ENCODE results near the gene ENOX2. TPM values are rescaled to one million over a fixed set of nuclear protein-coding genes. Genes with fewer than 3 reads are reported as not detected.

Gene ENOX2
- total and polyA plus RNA-seq, 2 donors (not counting 1 experiment from before 2014, with no cell fraction given): 5.1 to 18.8 TPM

DNA sequence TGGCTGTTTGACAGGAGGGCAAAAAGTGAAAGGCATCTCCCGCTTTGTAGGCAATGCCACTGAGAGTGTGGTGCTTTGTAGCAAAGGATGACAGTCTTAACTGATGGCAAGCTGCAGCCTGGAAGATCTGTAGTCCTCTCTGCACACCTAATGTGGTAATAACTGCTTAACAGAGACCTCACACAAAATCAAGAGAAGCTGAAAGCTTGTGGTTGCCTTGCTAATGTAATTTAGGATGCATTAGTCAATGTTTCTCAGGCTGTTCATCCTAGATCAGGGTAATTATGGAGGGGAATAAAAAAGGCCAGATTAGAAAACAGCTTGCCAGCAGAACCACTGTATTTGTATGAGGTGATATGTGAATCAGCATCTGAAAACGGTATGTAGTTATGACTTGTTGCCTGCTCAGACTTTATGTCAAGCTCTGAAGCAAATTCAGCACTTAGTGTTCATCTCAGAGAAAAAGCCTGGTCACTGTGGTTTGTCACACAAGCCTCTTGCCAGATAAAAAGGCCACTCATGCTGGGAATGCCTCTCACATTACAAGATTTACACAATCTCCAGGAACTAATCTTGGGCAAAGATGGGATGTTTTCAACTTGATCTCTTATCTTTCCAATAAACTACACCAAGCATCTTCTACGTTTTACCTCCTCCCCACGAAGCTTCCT lies 130.8 kb downstream of the ENOX2 start:
- no peaks in the 10 kb centered on the region for H3K27me3 Mint-ChIP-seq
- Histone ChIP-seq H3K4me1 (ENCODE audit: control insufficient read depth in 2 of 2, insufficient read depth in 2 of 2, low read length in 2 of 2) (no peaks in the 10 kb centered on the region), H3K27ac (ENCODE audit: low read length in 2 of 2) (no peak overlapping the region), H3K9ac (ENCODE audit: low read length) (no peak overlapping the region), H3K4me2 (replicated peaks; ENCODE audit: low read depth, low read length, poor library complexity, severe bottlenecking) (no peak overlapping the region), H4K20me1 (ENCODE audit: control insufficient read depth, insufficient read depth, low read length, poor library complexity, severe bottlenecking) (no peaks in the 10 kb centered on the region), H3K79me2 (ENCODE audit: control insufficient read depth, insufficient read depth, low read length) (no peaks in the 10 kb centered on the region), H2AFZ (ENCODE audit: insufficient read depth, low read depth, low read length, poor library complexity, severe bottlenecking) (no peak overlapping the region), H3K27me3 (replicated peaks in 1 of 4; ENCODE audit: control extremely low read depth in 1 of 4, control insufficient read depth in 3 of 4, insufficient read depth in 4 of 4, low read length in 3 of 4) (no peaks in the 10 kb centered on the region), H3K9me3 (ENCODE audit: control extremely low read depth in 1 of 3, control insufficient read depth in 2 of 3, insufficient read depth in 1 of 3, low read length in 2 of 3) (no peaks in the 10 kb centered on the region), H3K4me3 (ENCODE audit: control extremely low read depth in 1 of 5, extremely low read depth in 1 of 5, insufficient read depth in 1 of 5, low read depth in 2 of 5, low read length in 4 of 5) (no peak overlapping the region), H3K36me3 (replicated peaks in 1 of 2; ENCODE audit: control extremely low read depth in 1 of 2, control insufficient read depth in 1 of 2, extremely low read depth in 1 of 2, insufficient read depth in 2 of 2, low read length in 1 of 2) (peaks cover 0 to 2% of the 10 kb centered on the region in 2 experiments)
- intact Hi-C loops (cut with micrococcal nuclease): no loop called here
- ChIA-PET CTCF (no interaction called here), POLR2A (no interaction called here)
- no peaks in the 10 kb centered on the region for H3K4me1 Mint-ChIP-seq
- DNase-seq: no peak
- H3K27ac Mint-ChIP-seq: no peak overlapping the region
- no peak for ATAC-seq (ENCODE audit: low read depth)
- no peak for TF ChIP-seq EZH2 (IDR thresholded peaks at IDR 0.05; ENCODE audit: borderline replicate concordance, insufficient read depth, low read depth, low read length, poor library complexity, severe bottlenecking)
- TF ChIP-seq, protein P1, sequence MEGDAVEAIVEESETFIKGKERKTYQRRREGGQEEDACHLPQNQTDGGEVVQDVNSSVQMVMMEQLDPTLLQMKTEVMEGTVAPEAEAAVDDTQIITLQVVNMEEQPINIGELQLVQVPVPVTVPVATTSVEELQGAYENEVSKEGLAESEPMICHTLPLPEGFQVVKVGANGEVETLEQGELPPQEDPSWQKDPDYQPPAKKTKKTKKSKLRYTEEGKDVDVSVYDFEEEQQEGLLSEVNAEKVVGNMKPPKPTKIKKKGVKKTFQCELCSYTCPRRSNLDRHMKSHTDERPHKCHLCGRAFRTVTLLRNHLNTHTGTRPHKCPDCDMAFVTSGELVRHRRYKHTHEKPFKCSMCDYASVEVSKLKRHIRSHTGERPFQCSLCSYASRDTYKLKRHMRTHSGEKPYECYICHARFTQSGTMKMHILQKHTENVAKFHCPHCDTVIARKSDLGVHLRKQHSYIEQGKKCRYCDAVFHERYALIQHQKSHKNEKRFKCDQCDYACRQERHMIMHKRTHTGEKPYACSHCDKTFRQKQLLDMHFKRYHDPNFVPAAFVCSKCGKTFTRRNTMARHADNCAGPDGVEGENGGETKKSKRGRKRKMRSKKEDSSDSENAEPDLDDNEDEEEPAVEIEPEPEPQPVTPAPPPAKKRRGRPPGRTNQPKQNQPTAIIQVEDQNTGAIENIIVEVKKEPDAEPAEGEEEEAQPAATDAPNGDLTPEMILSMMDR (IDR thresholded peaks at IDR 0.05): no peak
- no peak overlapping the region for H3K4me3 Mint-ChIP-seq
- 71% methylated on average over 2 of the region's 4 CpGs for WGBS (ENCODE audit: insufficient coverage)
- no peaks in the 10 kb centered on the region for H3K9me3 Mint-ChIP-seq (ENCODE audit: insufficient read depth)

DNA sequence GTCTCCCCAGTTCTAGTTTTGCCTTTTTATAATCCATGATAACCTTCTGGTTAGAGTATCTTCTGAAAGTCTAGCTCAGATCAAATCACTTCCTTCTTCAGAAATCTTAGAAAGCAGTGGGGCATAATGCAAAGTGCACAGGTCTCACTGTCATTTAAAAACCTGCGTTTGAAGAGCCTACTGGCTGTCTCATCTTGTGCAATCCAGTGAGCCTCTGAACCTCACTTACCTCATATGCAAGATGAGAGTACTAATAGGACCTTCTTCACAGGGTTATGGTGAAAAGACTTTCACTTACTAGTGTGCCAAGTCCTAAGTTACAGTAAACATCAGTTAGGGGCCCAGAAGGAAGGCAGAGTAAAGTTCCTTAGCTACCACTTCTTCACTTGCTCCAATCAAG lies 131.4 kb downstream of the ENOX2 start:
- no peak overlapping the region for H3K4me2 ChIP-seq (replicated peaks; ENCODE audit: low read depth, low read length, poor library complexity, severe bottlenecking)
- H3K4me3 ChIP-seq (ENCODE audit: control extremely low read depth in 1 of 5, extremely low read depth in 1 of 5, insufficient read depth in 1 of 5, low read depth in 2 of 5, low read length in 4 of 5): no peak overlapping the region
- WGBS (ENCODE audit: insufficient coverage): no CpG with 5 or more reads among the region's 1 CpG
- CTCF ChIA-PET: no interaction called here
- DNase-seq (no peak), ATAC-seq (ENCODE audit: low read depth) (no peak)
- H3K4me1 ChIP-seq (ENCODE audit: control insufficient read depth in 2 of 2, insufficient read depth in 2 of 2, low read length in 2 of 2): no peaks in the 10 kb centered on the region
- H3K9me3 ChIP-seq (ENCODE audit: control extremely low read depth in 1 of 3, control insufficient read depth in 2 of 3, insufficient read depth in 1 of 3, low read length in 2 of 3): no peaks in the 10 kb centered on the region
- Mint-ChIP-seq H3K27ac (no peak overlapping the region), H3K4me1 (no peaks in the 10 kb centered on the region), H3K27me3 (no peaks in the 10 kb centered on the region), H3K4me3 (no peak overlapping the region), H3K9me3 (ENCODE audit: insufficient read depth) (no peaks in the 10 kb centered on the region)
- H2AFZ ChIP-seq (ENCODE audit: insufficient read depth, low read depth, low read length, poor library complexity, severe bottlenecking): no peak overlapping the region
- intact Hi-C loops (cut with micrococcal nuclease): no loop called here
- POLR2A ChIA-PET: no interaction called here
- H3K27ac ChIP-seq (ENCODE audit: low read length in 2 of 2): no peak overlapping the region
- peaks cover 0 to 2% of the 10 kb centered on the region in 2 experiments for H3K36me3 ChIP-seq (replicated peaks in 1 of 2; ENCODE audit: control extremely low read depth in 1 of 2, control insufficient read depth in 1 of 2, extremely low read depth in 1 of 2, insufficient read depth in 2 of 2, low read length in 1 of 2)
- H3K79me2 ChIP-seq (ENCODE audit: control insufficient read depth, insufficient read depth, low read length): no peaks in the 10 kb centered on the region
- H3K9ac ChIP-seq (ENCODE audit: low read length): no peak overlapping the region
- TF ChIP-seq EZH2 (IDR thresholded peaks at IDR 0.05; ENCODE audit: borderline replicate concordance, insufficient read depth, low read depth, low read length, poor library complexity, severe bottlenecking): no peak
- TF ChIP-seq, protein P1 (IDR thresholded peaks at IDR 0.05): no peak
- H3K27me3 ChIP-seq (replicated peaks in 1 of 4; ENCODE audit: control extremely low read depth in 1 of 4, control insufficient read depth in 3 of 4, insufficient read depth in 4 of 4, low read length in 3 of 4): no peaks in the 10 kb centered on the region
- H4K20me1 ChIP-seq (ENCODE audit: control insufficient read depth, insufficient read depth, low read length, poor library complexity, severe bottlenecking): no peaks in the 10 kb centered on the region
